ENCODE measurements around the gene CSRNP2. TPM values are rescaled to one million over a fixed set of nuclear protein-coding genes. Genes with fewer than 3 reads are reported as not detected.

The CSRNP2 gene
- total and polyA plus RNA-seq, 2 of the 13 experiments (the other 11 are each of a cell fraction or from before 2014, with no cell fraction given), result 4.8 to 7.3 TPM

- no peak for TF ChIP-seq ZNF615 (CRISPR knock-in tag; IDR thresholded peaks at IDR 0.05; ENCODE audit: borderline replicate concordance)
- TF ChIP-seq NFYB (CRISPR knock-in tag; IDR thresholded peaks at IDR 0.05), result peak; percentile 88
- TF ChIP-seq ZKSCAN8 (CRISPR knock-in tag; IDR thresholded peaks at IDR 0.05; ENCODE audit: borderline replicate concordance), result no peak
- no peak; the same call in 1 of the 2 replicates for TF ChIP-seq MXD3 (CRISPR knock-in tag; IDR thresholded peaks at IDR 0.05)
- TF ChIP-seq MLX (CRISPR knock-in tag; IDR thresholded peaks at IDR 0.05), result no peak
- no peak for TF ChIP-seq FOXO1 (CRISPR knock-in tag; IDR thresholded peaks at IDR 0.05)
- 0 out of 2 replicates have a peak, but pooled peaks have one; percentile 35 for TF ChIP-seq ZNF619 (CRISPR knock-in tag; IDR thresholded peaks at IDR 0.05)
- no peak for TF ChIP-seq NFIC (IDR thresholded peaks at IDR 0.05; ENCODE audit: low read length)
- TF ChIP-seq FOXM1 (CRISPR knock-in tag; IDR thresholded peaks at IDR 0.05), result no peak
- no peak for TF ChIP-seq RORA (CRISPR knock-in tag; IDR thresholded peaks at IDR 0.05)
- TF ChIP-seq ZNF572 (CRISPR knock-in tag; IDR thresholded peaks at IDR 0.05), result no peak; the same call in 1 of the 2 replicates
- no peak for TF ChIP-seq LBX2 (CRISPR knock-in tag; IDR thresholded peaks at IDR 0.05; ENCODE audit: borderline replicate concordance)
- no peak; the same call in 1 of the 2 replicates for TF ChIP-seq MIXL1 (CRISPR knock-in tag; IDR thresholded peaks at IDR 0.05)
- TF ChIP-seq RBFOX2 (IDR thresholded peaks at IDR 0.05; ENCODE audit: low read depth, low read length), result peak; percentile 86
- no peak for TF ChIP-seq GPN1 (CRISPR knock-in tag; IDR thresholded peaks at IDR 0.05; ENCODE audit: borderline replicate concordance)
- 0 out of 2 replicates have a peak, but pooled peaks have one; percentile 67 for TF ChIP-seq KLF12 (CRISPR knock-in tag; IDR thresholded peaks at IDR 0.05; ENCODE audit: borderline replicate concordance)
- no peak for TF ChIP-seq HIC2 (CRISPR knock-in tag; IDR thresholded peaks at IDR 0.05; ENCODE audit: low read depth)
- TF ChIP-seq MLXIP (CRISPR knock-in tag; IDR thresholded peaks at IDR 0.05; ENCODE audit: borderline replicate concordance), result no peak
- peak; percentile 76 for TF ChIP-seq HOMEZ (CRISPR knock-in tag; IDR thresholded peaks at IDR 0.05; ENCODE audit: low read depth)
- 0 out of 2 replicates have a peak, but pooled peaks have one; percentile 6 for TF ChIP-seq SNAPC5 (CRISPR knock-in tag; IDR thresholded peaks at IDR 0.05; ENCODE audit: borderline replicate concordance)
These were observed 35.5 kb downstream of the CSRNP2 start, which contains the start of gene LETMD1 (continued) for GRCh38 chr12:51047655-51048540.

Measured in HepG2 (cell line).